Activated CD4-positive, alpha-beta T cell treated with anti-CD3 and anti-CD28 coated beads, Interleukin-2, amount 10 ng/mL, durations not matched to agents 7 days and 5 days (primary cell): Measurements from ENCODE around the gene FHL1. TPM values are rescaled to one million over a fixed set of nuclear protein-coding genes. Genes with fewer than 3 reads are reported as not detected.

Experiments used
- CTCF ChIA-PET: fragments of 350-600 bp; sonication (Branson Sonifier 250); formaldehyde crosslinking; loops from one replicate; lab custom pipeline; 2021; ENCODE audit warnings: antibody characterized with exemption; lab: Charles Lee
- POLR2A ChIA-PET: fragments of 350-600 bp; sonication (Branson Sonifier 250); formaldehyde crosslinking; loops from one replicate; lab custom pipeline; 2021; ENCODE audit warnings: antibody characterized with exemption; lab: Charles Lee
- DNase-seq: peaks from one replicate; pipeline ENCODE4 v3.0.0-alpha.2; 2020
- H3K27ac Mint-ChIP-seq: one replicate; pipeline ENCODE4 v1.8.0; 2021; ENCODE audit warnings: mild to moderate bottlenecking, moderate library complexity, mixed read lengths
- H3K27me3 Mint-ChIP-seq: one replicate; pipeline ENCODE4 v1.8.0; 2021; ENCODE audit warnings: mixed read lengths
- H3K36me3 Mint-ChIP-seq: one replicate; pipeline ENCODE4 v1.8.0; 2021; ENCODE audit warnings: low read depth, mixed read lengths
- H3K4me1 Mint-ChIP-seq: one replicate; pipeline ENCODE4 v1.8.0; 2021; ENCODE audit warnings: mixed read lengths
- H3K4me3 Mint-ChIP-seq: one replicate; pipeline ENCODE4 v1.8.0; 2021; ENCODE audit warnings: mild to moderate bottlenecking, moderate library complexity, mixed read lengths
- H3K9me3 Mint-ChIP-seq: one replicate; pipeline ENCODE4 v1.8.0; 2021; ENCODE audit warnings: mixed read lengths
- total RNA-seq, 2 experiments: library from RNA; stranded (reverse); gene quantifications; one replicate each; pipeline ENCODE4 v1.2.3, GENCODE V29; 2021

The FHL1 gene
- total RNA-seq, 2 experiments from 2014 or later = 12.8 to 16.7 TPM

GRCh38 chrX:136126371-136126770 lies 21.0 kb upstream of the FHL1 start:
- no peaks in the 10 kb centered on the region for H3K36me3 Mint-ChIP-seq
- H3K4me3 Mint-ChIP-seq = no peak overlapping the region
- H3K9me3 Mint-ChIP-seq = peaks cover 5% of the 10 kb centered on the region
- CTCF ChIA-PET = no interaction called here
- peaks cover 3% of the 10 kb centered on the region for H3K4me1 Mint-ChIP-seq
- no peak overlapping the region for H3K27ac Mint-ChIP-seq
- POLR2A ChIA-PET = no interaction called here
- no peaks in the 10 kb centered on the region for H3K27me3 Mint-ChIP-seq
- DNase-seq = no peak

- DNase-seq = no peak
- ChIA-PET POLR2A (no interaction called here), CTCF (interaction anchor here (0.7 kb wide), 1 partner anchor 27 kb away, joined by 4 read pairs; no protein-coding TSS in a partner anchor)
- H3K27ac Mint-ChIP-seq = no peak overlapping the region
- H3K27me3 Mint-ChIP-seq = no peaks in the 10 kb centered on the region
- H3K4me3 Mint-ChIP-seq = no peak overlapping the region
- H3K4me1 Mint-ChIP-seq = peaks cover 5% of the 10 kb centered on the region
- H3K36me3 Mint-ChIP-seq = no peaks in the 10 kb centered on the region
- H3K9me3 Mint-ChIP-seq = peaks cover 6% of the 10 kb centered on the region
Observed at GRCh38 chrX:136126872-136127406, 20.4 kb upstream of the FHL1 start.

GRCh38 chrX:136128743-136129142 lies 18.6 kb upstream of the FHL1 start:
- H3K4me1 Mint-ChIP-seq = peaks cover 5% of the 10 kb centered on the region
- no peaks in the 10 kb centered on the region for H3K27me3 Mint-ChIP-seq
- H3K9me3 Mint-ChIP-seq = peaks cover 8% of the 10 kb centered on the region
- ChIA-PET CTCF (no interaction called here), POLR2A (no interaction called here)
- no peak for DNase-seq
- no peaks in the 10 kb centered on the region for H3K36me3 Mint-ChIP-seq
- H3K4me3 Mint-ChIP-seq = no peak overlapping the region
- H3K27ac Mint-ChIP-seq = no peak overlapping the region

- no peak overlapping the region for H3K4me3 Mint-ChIP-seq
- ChIA-PET POLR2A (no interaction called here), CTCF (interaction anchor here (0.6 to 1.2 kb wide), 2 partner anchors 18 to 779 kb away, joined by 3 read pairs; no protein-coding TSS in a partner anchor)
- peaks cover 5% of the 10 kb centered on the region for H3K4me1 Mint-ChIP-seq
- DNase-seq = no peak
- no peaks in the 10 kb centered on the region for H3K27me3 Mint-ChIP-seq
- H3K36me3 Mint-ChIP-seq = no peaks in the 10 kb centered on the region
- peaks cover 8% of the 10 kb centered on the region for H3K9me3 Mint-ChIP-seq
- no peak overlapping the region for H3K27ac Mint-ChIP-seq
Observed at GRCh38 chrX:136130931-136131833, 16.2 kb upstream of the FHL1 start.

- no peak for DNase-seq
- CTCF ChIA-PET = no interaction called here
- POLR2A ChIA-PET = no interaction called here
- Mint-ChIP-seq H3K4me1 (peaks cover 9% of the 10 kb centered on the region), H3K27me3 (no peaks in the 10 kb centered on the region), H3K9me3 (peaks cover 3% of the 10 kb centered on the region), H3K36me3 (peaks cover 2% of the 10 kb centered on the region), H3K4me3 (no peak overlapping the region), H3K27ac (no peak overlapping the region)
Observed at GRCh38 chrX:136138939-136139338, 8.4 kb upstream of the FHL1 start.

- H3K4me1 Mint-ChIP-seq = peaks cover 25% of the 10 kb centered on the region
- no peak overlapping the region for H3K4me3 Mint-ChIP-seq
- peaks cover 3% of the 10 kb centered on the region for H3K9me3 Mint-ChIP-seq
- CTCF ChIA-PET = interaction anchor here (1.0 kb wide), 1 partner anchor 68 kb away, joined by 3 read pairs; no protein-coding TSS in a partner anchor
- H3K27ac Mint-ChIP-seq = no peak overlapping the region
- POLR2A ChIA-PET = no interaction called here
- no peak for DNase-seq
- peaks cover 8% of the 10 kb centered on the region for H3K27me3 Mint-ChIP-seq
- H3K36me3 Mint-ChIP-seq = peaks cover 2% of the 10 kb centered on the region
Observed at GRCh38 chrX:136141569-136141968, 5.8 kb upstream of the FHL1 start.

GRCh38 chrX:136142592-136142991 lies 4.7 kb upstream of the FHL1 start:
- CTCF ChIA-PET = no interaction called here
- POLR2A ChIA-PET = no interaction called here
- H3K27me3 Mint-ChIP-seq = peaks cover 8% of the 10 kb centered on the region
- peaks cover 2% of the 10 kb centered on the region for H3K36me3 Mint-ChIP-seq
- no peak overlapping the region for H3K27ac Mint-ChIP-seq
- peaks cover 3% of the 10 kb centered on the region for H3K9me3 Mint-ChIP-seq
- DNase-seq = no peak
- H3K4me1 Mint-ChIP-seq = peaks cover 26% of the 10 kb centered on the region
- H3K4me3 Mint-ChIP-seq = no peak overlapping the region

GRCh38 chrX:136143711-136144110 lies 3.6 kb upstream of the FHL1 start:
- Mint-ChIP-seq H3K4me1 (peaks cover 29% of the 10 kb centered on the region), H3K27ac (peak overlapping the region; percentile 5), H3K36me3 (peaks cover 2% of the 10 kb centered on the region), H3K4me3 (peak overlapping the region; percentile 46), H3K9me3 (peaks cover 3% of the 10 kb centered on the region), H3K27me3 (peaks cover 8% of the 10 kb centered on the region)
- POLR2A ChIA-PET = no interaction called here
- no peak for DNase-seq
- CTCF ChIA-PET = no interaction called here

GRCh38 chrX:136146614-136147314 lies 569 bp upstream of the FHL1 start:
- peak; percentile 8 for DNase-seq
- Mint-ChIP-seq H3K36me3 (peaks cover 2% of the 10 kb centered on the region), H3K4me3 (peak overlapping the region; percentile 81), H3K27ac (peak overlapping the region; percentile 81), H3K4me1 (peaks cover 33% of the 10 kb centered on the region), H3K27me3 (peaks cover 8% of the 10 kb centered on the region), H3K9me3 (peaks cover 3% of the 10 kb centered on the region)
- ChIA-PET CTCF (no interaction called here), POLR2A (no interaction called here)

GRCh38 chrX:136147976-136148375 lies 643 bp downstream of the FHL1 start:
- peaks cover 29% of the 10 kb centered on the region for H3K4me1 Mint-ChIP-seq
- H3K27ac Mint-ChIP-seq = no peak overlapping the region
- ChIA-PET CTCF (no interaction called here), POLR2A (no interaction called here)
- no peak for DNase-seq
- H3K36me3 Mint-ChIP-seq = peaks cover 2% of the 10 kb centered on the region
- peaks cover 3% of the 10 kb centered on the region for H3K9me3 Mint-ChIP-seq
- H3K4me3 Mint-ChIP-seq = peak overlapping the region; percentile 45
- peaks cover 8% of the 10 kb centered on the region for H3K27me3 Mint-ChIP-seq

GRCh38 chrX:136148391-136148790 lies 1.1 kb downstream of the FHL1 start:
- ChIA-PET CTCF (no interaction called here), POLR2A (no interaction called here)
- Mint-ChIP-seq H3K27me3 (peaks cover 8% of the 10 kb centered on the region), H3K9me3 (peaks cover 2% of the 10 kb centered on the region), H3K27ac (peak overlapping the region; percentile 9), H3K4me3 (peak overlapping the region; percentile 45), H3K4me1 (peaks cover 29% of the 10 kb centered on the region), H3K36me3 (peaks cover 2% of the 10 kb centered on the region)
- DNase-seq = no peak

GRCh38 chrX:136154998-136155397 lies 7.7 kb downstream of the FHL1 start:
- CTCF ChIA-PET = no interaction called here
- no peak overlapping the region for H3K27ac Mint-ChIP-seq
- peaks cover 16% of the 10 kb centered on the region for H3K4me1 Mint-ChIP-seq
- POLR2A ChIA-PET = no interaction called here
- H3K9me3 Mint-ChIP-seq = no peaks in the 10 kb centered on the region
- H3K36me3 Mint-ChIP-seq = no peaks in the 10 kb centered on the region
- no peaks in the 10 kb centered on the region for H3K27me3 Mint-ChIP-seq
- H3K4me3 Mint-ChIP-seq = no peak overlapping the region
- DNase-seq = no peak
